CD4-positive, alpha-beta T cell (primary cell): ENCODE results near the gene PLOD1. TPM values are rescaled to one million over a fixed set of nuclear protein-coding genes. Genes with fewer than 3 reads are reported as not detected.

ENCODE experiments used
- ATAC-seq: fragments of 200-7000 bp; cut with Tn5 transposase; one replicate; pipeline ENCODE4 v1.10.0; 2022; ENCODE audit warnings: mild to moderate bottlenecking; ENCODE audit not compliant: poor library complexity
- CTCF ChIA-PET: fragments of 350-600 bp; sonication (Branson Sonifier 250); formaldehyde crosslinking; loops from one replicate; lab custom pipeline; 2021; ENCODE audit warnings: antibody characterized with exemption, inconsistent platforms; lab: Charles Lee
- POLR2A ChIA-PET: fragments of 350-600 bp; sonication (Branson Sonifier 250); formaldehyde crosslinking; loops from one replicate; lab custom pipeline; 2021; ENCODE audit warnings: antibody characterized with exemption, inconsistent platforms; lab: Charles Lee
- DNase-seq, 14 experiments: peaks; one replicate each; pipeline ENCODE4 v3.0.0-alpha.2; 2013 to 2020; ENCODE audit warnings: mixed read lengths in 2 of 14
- H3K27ac ChIP-seq, 2 donors: one replicate each; pipeline versions ENCODE4 v1.5.1 to v1.7.0; 2013; ENCODE audit warnings: low read length in 2 of 2, low read depth in 1 of 2, mild to moderate bottlenecking in 1 of 2
- H3K27me3 ChIP-seq, 2 experiments: 1 replicate in 1 of 2; 2 replicates in 1 of 2; pipeline versions ENCODE4 v1.6.1 to v1.7.0; 2013; ENCODE audit warnings: low read length in 2 of 2, control low read depth in 1 of 2, mild to moderate bottlenecking in 1 of 2, moderate library complexity in 1 of 2; ENCODE audit not compliant: insufficient read depth in 2 of 2, control insufficient read depth in 1 of 2
- H3K36me3 ChIP-seq: one replicate; pipeline ENCODE4 v1.6.1; 2013; ENCODE audit warnings: low read length, control low read depth; ENCODE audit not compliant: insufficient read depth
- H3K4me1 ChIP-seq: one replicate; pipeline ENCODE4 v1.6.1; 2013; ENCODE audit warnings: low read length, control low read depth; ENCODE audit not compliant: insufficient read depth
- H3K4me3 ChIP-seq: one replicate; pipeline ENCODE4 v1.5.1; 2013; ENCODE audit warnings: mild to moderate bottlenecking, low read length, moderate library complexity
- H3K9me3 ChIP-seq, 2 experiments: 1 replicate in 1 of 2; 2 replicates in 1 of 2; pipeline versions ENCODE4 v1.6.1 to v1.7.0; 2013; ENCODE audit warnings: low read length in 2 of 2, mild to moderate bottlenecking in 2 of 2, control low read depth in 1 of 2, moderate library complexity in 1 of 2; ENCODE audit not compliant: control insufficient read depth in 1 of 2, insufficient read depth in 1 of 2
- H3K27ac Mint-ChIP-seq: one replicate; pipeline ENCODE4 v1.8.0; 2020; ENCODE audit warnings: mixed read lengths
- H3K27me3 Mint-ChIP-seq: one replicate; pipeline ENCODE4 v1.8.0; 2021; ENCODE audit warnings: mixed read lengths
- H3K36me3 Mint-ChIP-seq: one replicate; pipeline ENCODE4 v1.8.0; 2021; ENCODE audit warnings: low read depth, mixed read lengths
- H3K4me1 Mint-ChIP-seq: one replicate; pipeline ENCODE4 v1.8.0; 2021; ENCODE audit warnings: low read depth, mixed read lengths
- H3K4me3 Mint-ChIP-seq: one replicate; pipeline ENCODE4 v1.8.0; 2020; ENCODE audit warnings: mild to moderate bottlenecking, mixed read lengths
- H3K9me3 Mint-ChIP-seq: one replicate; pipeline ENCODE4 v1.8.0; 2020; ENCODE audit warnings: mixed read lengths
- intact Hi-C, 2 experiments: fragments of 100-400 bp; cut with DNase I in 1 of 2; cut with micrococcal nuclease in 1 of 2; formaldehyde crosslinking; loops; one replicate each; pipeline versions ENCODE4 v1.15.1 to v1.9.0; 2023 to 2025; cut with DNase I, micrococcal nuclease
- total RNA-seq, 174 experiments: library from RNA in 2 of 174; stranded (reverse) in 2 of 174; gene quantifications; one replicate each; pipeline ENCODE4 v1.2.3 and lab custom pipeline; 2021 to 2026
- TF ChIP-seq, protein P1 (sequence below): fragments of 200-600 bp; IDR thresholded peaks from one replicate; pipeline ENCODE4 v1.8.0; 2022; ENCODE audit warnings: antibody characterized with exemption, mild to moderate bottlenecking

The PLOD1 gene
- total RNA-seq, 2 experiments from 2014 or later = 1.6 to 1.8 TPM

DNA sequence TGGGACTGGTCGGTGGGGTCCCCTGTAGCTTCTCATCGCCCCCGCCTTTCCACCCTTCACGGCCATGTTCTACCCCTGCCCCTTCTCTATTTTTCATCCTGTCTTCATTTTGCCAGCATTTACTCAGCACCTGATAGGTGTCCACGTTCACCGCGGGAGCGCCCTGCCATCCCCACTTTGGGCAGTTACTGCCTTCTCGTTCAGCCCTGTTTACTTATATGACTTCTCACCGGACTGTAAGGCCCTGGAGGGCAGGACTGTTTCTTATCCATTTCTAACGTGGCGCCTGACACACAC lies 46.1 kb downstream of the PLOD1 start:
- CTCF ChIA-PET = interaction anchor here (1.5 kb wide), 1 partner anchor 73 kb away, joined by 5 read pairs; no protein-coding TSS in a partner anchor
- ATAC-seq (no peak), DNase-seq (peak in 1 of 14 experiments; percentile 5)
- Mint-ChIP-seq H3K9me3 (no peaks in the 10 kb centered on the region), H3K27me3 (no peaks in the 10 kb centered on the region), H3K4me1 (peaks cover 46% of the 10 kb centered on the region), H3K27ac (peak overlapping the region; percentile 93), H3K36me3 (peaks cover 36% of the 10 kb centered on the region), H3K4me3 (peak overlapping the region; percentile 96)
- TF ChIP-seq, protein P1, sequence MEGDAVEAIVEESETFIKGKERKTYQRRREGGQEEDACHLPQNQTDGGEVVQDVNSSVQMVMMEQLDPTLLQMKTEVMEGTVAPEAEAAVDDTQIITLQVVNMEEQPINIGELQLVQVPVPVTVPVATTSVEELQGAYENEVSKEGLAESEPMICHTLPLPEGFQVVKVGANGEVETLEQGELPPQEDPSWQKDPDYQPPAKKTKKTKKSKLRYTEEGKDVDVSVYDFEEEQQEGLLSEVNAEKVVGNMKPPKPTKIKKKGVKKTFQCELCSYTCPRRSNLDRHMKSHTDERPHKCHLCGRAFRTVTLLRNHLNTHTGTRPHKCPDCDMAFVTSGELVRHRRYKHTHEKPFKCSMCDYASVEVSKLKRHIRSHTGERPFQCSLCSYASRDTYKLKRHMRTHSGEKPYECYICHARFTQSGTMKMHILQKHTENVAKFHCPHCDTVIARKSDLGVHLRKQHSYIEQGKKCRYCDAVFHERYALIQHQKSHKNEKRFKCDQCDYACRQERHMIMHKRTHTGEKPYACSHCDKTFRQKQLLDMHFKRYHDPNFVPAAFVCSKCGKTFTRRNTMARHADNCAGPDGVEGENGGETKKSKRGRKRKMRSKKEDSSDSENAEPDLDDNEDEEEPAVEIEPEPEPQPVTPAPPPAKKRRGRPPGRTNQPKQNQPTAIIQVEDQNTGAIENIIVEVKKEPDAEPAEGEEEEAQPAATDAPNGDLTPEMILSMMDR = no peak
- intact Hi-C loops = loop anchor here (1.0 to 5.0 kb wide), 8 partner anchors 39 to 247 kb away; partner anchors contain the start of genes MIIP (in 2 of the 2), CLCN6 (in 1 of the 2), KIAA2013 (in 1 of the 2) and PLOD1 (in 1 of the 2)
- H3K4me3 ChIP-seq = peak overlapping the region; percentile 90
- no peaks in the 10 kb centered on the region for H3K27me3 ChIP-seq
- POLR2A ChIA-PET = interaction anchor here (1.0 to 5.6 kb wide), 6 partner anchors 39 to 261 kb away, joined by 3 to 133 read pairs (median 6); partner anchors contain the start of genes MIIP and PLOD1
- H3K36me3 ChIP-seq = peaks cover 18% of the 10 kb centered on the region
- H3K27ac ChIP-seq = peak overlapping the region; percentile 90 to 97
- peaks cover 25% of the 10 kb centered on the region for H3K4me1 ChIP-seq
- H3K9me3 ChIP-seq = no peaks in the 10 kb centered on the region

DNA sequence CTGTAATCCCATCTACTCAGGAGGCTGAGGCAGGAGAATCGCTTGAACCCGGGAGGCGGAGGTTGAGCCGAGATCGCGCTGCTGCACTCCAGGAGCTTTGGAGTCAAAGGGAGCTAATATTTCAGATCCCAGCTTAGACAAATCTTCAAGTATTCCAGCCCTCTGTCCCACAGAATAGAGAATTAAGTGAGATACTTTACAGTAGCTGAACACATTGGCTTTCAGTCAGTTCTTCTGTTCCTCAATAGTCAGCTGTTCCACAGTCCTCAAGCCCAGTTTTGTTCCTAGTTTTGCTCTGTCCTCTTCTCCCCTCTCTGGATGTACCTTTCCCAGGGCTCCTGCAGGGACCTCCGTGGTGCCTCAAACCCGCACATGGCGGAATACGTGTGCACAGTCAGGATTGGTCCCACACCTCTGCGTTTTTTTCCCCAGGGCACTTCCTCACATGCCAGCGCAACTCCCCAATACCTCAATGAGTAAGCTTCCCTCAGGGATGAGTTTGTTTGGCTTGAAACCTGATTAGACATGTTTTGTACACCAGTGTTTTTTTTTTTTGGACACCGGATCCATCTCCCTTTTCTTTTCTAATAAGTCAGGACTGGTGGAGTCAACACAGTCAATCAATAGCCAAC lies 47.0 kb downstream of the PLOD1 start:
- CTCF ChIA-PET = interaction anchor here (0.6 to 1.5 kb wide), 2 partner anchors 63 to 74 kb away, joined by 3 to 5 read pairs; no protein-coding TSS in a partner anchor
- TF ChIP-seq, protein P1 = no peak
- intact Hi-C loops = loop anchor here (2.0 to 5.0 kb wide), 7 partner anchors 47 to 246 kb away; partner anchors contain the start of genes CLCN6 (in 1 of the 2), KIAA2013 (in 1 of the 2) and PLOD1 (in 1 of the 2)
- Mint-ChIP-seq H3K4me3 (peak overlapping the region; percentile 96), H3K4me1 (peaks cover 52% of the 10 kb centered on the region), H3K9me3 (no peaks in the 10 kb centered on the region), H3K27me3 (no peaks in the 10 kb centered on the region), H3K27ac (peak overlapping the region; percentile 93), H3K36me3 (peaks cover 43% of the 10 kb centered on the region)
- POLR2A ChIA-PET = interaction anchor here (1.7 to 5.6 kb wide), 2 partner anchors 72 to 107 kb away, joined by 5 to 133 read pairs; no protein-coding TSS in a partner anchor
- no peak overlapping the region for H3K27ac ChIP-seq
- no peaks in the 10 kb centered on the region for H3K9me3 ChIP-seq
- DNase-seq (no peak), ATAC-seq (no peak)
- H3K36me3 ChIP-seq = peaks cover 25% of the 10 kb centered on the region
- no peaks in the 10 kb centered on the region for H3K27me3 ChIP-seq
- H3K4me3 ChIP-seq = no peak overlapping the region
- peaks cover 25% of the 10 kb centered on the region for H3K4me1 ChIP-seq

DNA sequence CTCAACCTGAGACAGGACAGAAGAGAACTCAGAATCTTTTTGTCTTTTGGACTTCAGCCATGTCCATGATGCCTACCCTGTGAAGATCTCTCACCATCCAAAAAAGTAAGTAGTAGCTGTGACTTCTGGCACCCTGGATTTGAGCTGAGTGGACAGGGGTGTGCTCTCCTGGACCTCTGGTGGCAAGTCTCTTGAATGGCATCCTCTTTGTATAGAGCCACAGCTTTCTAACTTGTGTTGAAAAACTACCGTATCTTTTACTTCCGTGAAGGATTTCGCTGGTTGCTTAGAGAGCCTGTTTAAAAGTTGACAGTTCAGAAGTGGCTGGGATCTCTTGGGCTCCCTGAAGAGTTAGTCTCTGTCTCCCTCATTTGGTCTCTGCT lies 47.5 kb downstream of the PLOD1 start:
- peaks cover 25% of the 10 kb centered on the region for H3K4me1 ChIP-seq
- peak overlapping the region; percentile 96 for H3K4me3 Mint-ChIP-seq
- ChIA-PET POLR2A (interaction anchor here (5.6 kb wide), 1 partner anchor 72 kb away, joined by 133 read pairs; no protein-coding TSS in a partner anchor), CTCF (interaction anchor here (0.6 kb wide), 1 partner anchor 63 kb away, joined by 3 read pairs; no protein-coding TSS in a partner anchor)
- intact Hi-C loops = loop anchor here in 1 of 2 experiments (5.0 kb wide), 3 partner anchors 70 to 245 kb away; no protein-coding TSS in a partner anchor
- peaks cover 52% of the 10 kb centered on the region for H3K4me1 Mint-ChIP-seq
- peak overlapping the region; percentile 93 for H3K27ac Mint-ChIP-seq
- peaks cover 25% of the 10 kb centered on the region for H3K36me3 ChIP-seq
- TF ChIP-seq, protein P1 = no peak
- ATAC-seq (no peak), DNase-seq (peak in 3 of 14 experiments; percentile 16 to 58 (median 49))
- no peaks in the 10 kb centered on the region for H3K27me3 Mint-ChIP-seq
- no peak overlapping the region for H3K27ac ChIP-seq
- H3K36me3 Mint-ChIP-seq = peaks cover 43% of the 10 kb centered on the region
- H3K9me3 Mint-ChIP-seq = no peaks in the 10 kb centered on the region
- H3K9me3 ChIP-seq = no peaks in the 10 kb centered on the region
- no peak overlapping the region for H3K4me3 ChIP-seq
- H3K27me3 ChIP-seq = no peaks in the 10 kb centered on the region
